ENCODE data around the gene GALNT2.

The GALNT2 gene

GRCh38 chr1:230057100-230057499 is 9.9 kb upstream of the GALNT2 start:
- ATAC-seq, result no peak
- no peak for TF ChIP-seq SNAI2 (CRISPR knock-in tag; IDR thresholded peaks at IDR 0.05)
- no peak for TF ChIP-seq ZFP3 (CRISPR knock-in tag; IDR thresholded peaks at IDR 0.05)
- TF ChIP-seq, protein P1, sequence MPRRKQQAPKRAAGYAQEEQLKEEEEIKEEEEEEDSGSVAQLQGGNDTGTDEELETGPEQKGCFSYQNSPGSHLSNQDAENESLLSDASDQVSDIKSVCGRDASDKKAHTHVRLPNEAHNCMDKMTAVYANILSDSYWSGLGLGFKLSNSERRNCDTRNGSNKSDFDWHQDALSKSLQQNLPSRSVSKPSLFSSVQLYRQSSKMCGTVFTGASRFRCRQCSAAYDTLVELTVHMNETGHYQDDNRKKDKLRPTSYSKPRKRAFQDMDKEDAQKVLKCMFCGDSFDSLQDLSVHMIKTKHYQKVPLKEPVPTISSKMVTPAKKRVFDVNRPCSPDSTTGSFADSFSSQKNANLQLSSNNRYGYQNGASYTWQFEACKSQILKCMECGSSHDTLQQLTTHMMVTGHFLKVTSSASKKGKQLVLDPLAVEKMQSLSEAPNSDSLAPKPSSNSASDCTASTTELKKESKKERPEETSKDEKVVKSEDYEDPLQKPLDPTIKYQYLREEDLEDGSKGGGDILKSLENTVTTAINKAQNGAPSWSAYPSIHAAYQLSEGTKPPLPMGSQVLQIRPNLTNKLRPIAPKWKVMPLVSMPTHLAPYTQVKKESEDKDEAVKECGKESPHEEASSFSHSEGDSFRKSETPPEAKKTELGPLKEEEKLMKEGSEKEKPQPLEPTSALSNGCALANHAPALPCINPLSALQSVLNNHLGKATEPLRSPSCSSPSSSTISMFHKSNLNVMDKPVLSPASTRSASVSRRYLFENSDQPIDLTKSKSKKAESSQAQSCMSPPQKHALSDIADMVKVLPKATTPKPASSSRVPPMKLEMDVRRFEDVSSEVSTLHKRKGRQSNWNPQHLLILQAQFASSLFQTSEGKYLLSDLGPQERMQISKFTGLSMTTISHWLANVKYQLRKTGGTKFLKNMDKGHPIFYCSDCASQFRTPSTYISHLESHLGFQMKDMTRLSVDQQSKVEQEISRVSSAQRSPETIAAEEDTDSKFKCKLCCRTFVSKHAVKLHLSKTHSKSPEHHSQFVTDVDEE (CRISPR knock-in tag; IDR thresholded peaks at IDR 0.05), result no peak
- no peak for TF ChIP-seq TCF4 (CRISPR knock-in tag; IDR thresholded peaks at IDR 0.05; ENCODE audit: borderline replicate concordance)
- TF ChIP-seq CSDC2 (CRISPR knock-in tag; IDR thresholded peaks at IDR 0.05), result no peak
- TF ChIP-seq, protein P2, sequence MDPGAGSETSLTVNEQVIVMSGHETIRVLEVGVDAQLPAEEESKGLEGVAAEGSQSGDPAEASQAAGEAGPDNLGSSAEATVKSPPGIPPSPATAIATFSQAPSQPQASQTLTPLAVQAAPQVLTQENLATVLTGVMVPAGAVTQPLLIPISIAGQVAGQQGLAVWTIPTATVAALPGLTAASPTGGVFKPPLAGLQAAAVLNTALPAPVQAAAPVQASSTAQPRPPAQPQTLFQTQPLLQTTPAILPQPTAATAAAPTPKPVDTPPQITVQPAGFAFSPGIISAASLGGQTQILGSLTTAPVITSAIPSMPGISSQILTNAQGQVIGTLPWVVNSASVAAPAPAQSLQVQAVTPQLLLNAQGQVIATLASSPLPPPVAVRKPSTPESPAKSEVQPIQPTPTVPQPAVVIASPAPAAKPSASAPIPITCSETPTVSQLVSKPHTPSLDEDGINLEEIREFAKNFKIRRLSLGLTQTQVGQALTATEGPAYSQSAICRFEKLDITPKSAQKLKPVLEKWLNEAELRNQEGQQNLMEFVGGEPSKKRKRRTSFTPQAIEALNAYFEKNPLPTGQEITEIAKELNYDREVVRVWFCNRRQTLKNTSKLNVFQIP (CRISPR knock-in tag; IDR thresholded peaks at IDR 0.05; ENCODE audit: borderline replicate concordance, low read depth), result no peak
- TF ChIP-seq ZNF565 (CRISPR knock-in tag; conservative IDR thresholded peaks at IDR 0.05; ENCODE audit: low read depth), result no peak
- TF ChIP-seq ZNF8 (CRISPR knock-in tag; IDR thresholded peaks at IDR 0.05), result no peak
- TF ChIP-seq, protein P3, sequence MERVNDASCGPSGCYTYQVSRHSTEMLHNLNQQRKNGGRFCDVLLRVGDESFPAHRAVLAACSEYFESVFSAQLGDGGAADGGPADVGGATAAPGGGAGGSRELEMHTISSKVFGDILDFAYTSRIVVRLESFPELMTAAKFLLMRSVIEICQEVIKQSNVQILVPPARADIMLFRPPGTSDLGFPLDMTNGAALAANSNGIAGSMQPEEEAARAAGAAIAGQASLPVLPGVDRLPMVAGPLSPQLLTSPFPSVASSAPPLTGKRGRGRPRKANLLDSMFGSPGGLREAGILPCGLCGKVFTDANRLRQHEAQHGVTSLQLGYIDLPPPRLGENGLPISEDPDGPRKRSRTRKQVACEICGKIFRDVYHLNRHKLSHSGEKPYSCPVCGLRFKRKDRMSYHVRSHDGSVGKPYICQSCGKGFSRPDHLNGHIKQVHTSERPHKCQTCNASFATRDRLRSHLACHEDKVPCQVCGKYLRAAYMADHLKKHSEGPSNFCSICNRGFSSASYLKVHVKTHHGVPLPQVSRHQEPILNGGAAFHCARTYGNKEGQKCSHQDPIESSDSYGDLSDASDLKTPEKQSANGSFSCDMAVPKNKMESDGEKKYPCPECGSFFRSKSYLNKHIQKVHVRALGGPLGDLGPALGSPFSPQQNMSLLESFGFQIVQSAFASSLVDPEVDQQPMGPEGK (CRISPR knock-in tag; IDR thresholded peaks at IDR 0.05; ENCODE audit: borderline replicate concordance), result no peak
- TF ChIP-seq ZC3H10 (CRISPR knock-in tag; IDR thresholded peaks at IDR 0.05), result no peak
- no peak for TF ChIP-seq ZNF70 (CRISPR knock-in tag; IDR thresholded peaks at IDR 0.05)
- TF ChIP-seq BACH2 (CRISPR knock-in tag; IDR thresholded peaks at IDR 0.05; ENCODE audit: borderline replicate concordance), result no peak
- TF ChIP-seq RARB (CRISPR knock-in tag; IDR thresholded peaks at IDR 0.05), result no peak
- no peak for TF ChIP-seq CREB5 (CRISPR knock-in tag; IDR thresholded peaks at IDR 0.05; ENCODE audit: low read depth)
- no peak for TF ChIP-seq ESRRG (CRISPR knock-in tag; IDR thresholded peaks at IDR 0.05)
- TF ChIP-seq OSR1 (CRISPR knock-in tag; IDR thresholded peaks at IDR 0.05), result no peak
- TF ChIP-seq GLIS3 (CRISPR knock-in tag; IDR thresholded peaks at IDR 0.05), result no peak
- TF ChIP-seq CSRNP3 (CRISPR knock-in tag; IDR thresholded peaks at IDR 0.05), result no peak
- no peak for TF ChIP-seq PPARA (CRISPR knock-in tag; IDR thresholded peaks at IDR 0.05; ENCODE audit: borderline replicate concordance)

GRCh38 chr1:230057681-230058565 is 9.1 kb upstream of the GALNT2 start:
- TF ChIP-seq ZFP3 (CRISPR knock-in tag; IDR thresholded peaks at IDR 0.05) (no peak), CREB5 (CRISPR knock-in tag; IDR thresholded peaks at IDR 0.05; ENCODE audit: low read depth) (no peak), ZNF8 (CRISPR knock-in tag; IDR thresholded peaks at IDR 0.05) (no peak), ZFP30 (CRISPR knock-in tag; IDR thresholded peaks at IDR 0.05) (no peak), ZC3H10 (CRISPR knock-in tag; IDR thresholded peaks at IDR 0.05) (no peak), TCF4 (CRISPR knock-in tag; IDR thresholded peaks at IDR 0.05; ENCODE audit: borderline replicate concordance) (no peak), ARNTL (CRISPR knock-in tag; IDR thresholded peaks at IDR 0.05; ENCODE audit: borderline replicate concordance, low read depth) (no peak), CSRNP3 (CRISPR knock-in tag; IDR thresholded peaks at IDR 0.05) (no peak), PPARA (CRISPR knock-in tag; IDR thresholded peaks at IDR 0.05; ENCODE audit: borderline replicate concordance) (no peak), OSR1 (CRISPR knock-in tag; IDR thresholded peaks at IDR 0.05) (no peak)

More at GRCh38 chr1:230057681-230058565, 9.1 kb upstream of the GALNT2 start:
- no peak for ATAC-seq
